Choroid plexus epithelial cell (primary cell): Measurements from ENCODE around the gene BMP7.

Experiments
- DNase-seq: peaks from one replicate; pipeline ENCODE4 v3.0.0-alpha.2; 2010; ENCODE audit warnings: low read depth
- H3K4me3 ChIP-seq: 2 replicates; pipeline ENCODE4 v1.5.1; 2011; ENCODE audit warnings: low read depth, mild to moderate bottlenecking, control low read depth, low read length, moderate library complexity
- TF ChIP-seq, protein P1 (sequence below): conservative IDR thresholded peaks from 2 replicates; pipeline ENCODE4 v1.5.1; 2011; ENCODE audit warnings: low read depth, mild to moderate bottlenecking, control low read depth, inconsistent platforms, low read length, moderate library complexity

Gene BMP7

DNA sequence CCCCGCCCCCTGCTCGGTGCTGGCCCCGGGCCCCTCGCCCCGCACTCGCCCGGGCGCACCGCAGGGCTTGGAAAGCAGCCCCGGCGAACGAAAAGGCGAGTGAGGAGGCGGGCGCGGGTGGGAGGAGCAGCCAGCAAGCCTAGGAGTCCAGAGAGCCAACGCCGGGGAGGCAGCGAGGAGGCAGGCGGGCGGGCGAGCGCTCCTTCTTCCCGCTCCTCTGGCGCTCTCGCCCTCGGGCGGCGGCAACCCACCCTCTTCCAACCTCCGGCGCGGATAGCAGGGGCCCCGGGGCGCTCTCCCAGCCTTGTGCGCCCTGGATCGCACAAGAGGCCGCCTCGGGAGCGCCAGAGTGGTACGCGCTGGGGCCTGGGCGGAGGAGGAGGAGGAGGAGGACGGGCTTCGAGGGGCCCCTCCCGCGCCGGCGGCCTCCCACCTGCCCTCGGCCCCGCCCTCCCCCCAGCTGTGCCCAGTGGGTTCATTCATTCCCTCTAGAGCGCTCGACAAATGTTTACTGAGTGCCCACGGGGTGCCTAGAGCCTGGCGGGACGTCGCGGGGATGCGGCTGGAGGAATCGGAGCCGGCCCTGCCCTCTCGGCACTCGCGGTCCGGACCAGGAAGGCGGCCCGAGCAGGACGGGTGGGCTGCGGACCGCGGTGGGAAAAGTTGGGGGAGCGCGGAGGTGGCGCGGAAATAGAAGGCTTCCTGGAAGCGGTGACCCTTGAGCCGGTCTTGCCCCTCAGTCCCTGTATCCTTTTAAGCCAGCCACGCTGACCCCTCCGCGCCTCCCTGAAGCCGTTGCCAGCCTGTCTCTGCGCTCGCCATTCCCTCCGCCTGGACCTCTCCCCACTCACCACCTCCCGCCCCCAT, at the start of gene BMP7:
TSS of gene BMP7 (minus strand) at position 351 of the 867 bp plus-strand sequence. CDS start 519 bp downstream, outside the sequence.
- DNase-seq: no peak
- H3K4me3 ChIP-seq: no peak within 1 kb of the TSS
- TF ChIP-seq, protein P1, sequence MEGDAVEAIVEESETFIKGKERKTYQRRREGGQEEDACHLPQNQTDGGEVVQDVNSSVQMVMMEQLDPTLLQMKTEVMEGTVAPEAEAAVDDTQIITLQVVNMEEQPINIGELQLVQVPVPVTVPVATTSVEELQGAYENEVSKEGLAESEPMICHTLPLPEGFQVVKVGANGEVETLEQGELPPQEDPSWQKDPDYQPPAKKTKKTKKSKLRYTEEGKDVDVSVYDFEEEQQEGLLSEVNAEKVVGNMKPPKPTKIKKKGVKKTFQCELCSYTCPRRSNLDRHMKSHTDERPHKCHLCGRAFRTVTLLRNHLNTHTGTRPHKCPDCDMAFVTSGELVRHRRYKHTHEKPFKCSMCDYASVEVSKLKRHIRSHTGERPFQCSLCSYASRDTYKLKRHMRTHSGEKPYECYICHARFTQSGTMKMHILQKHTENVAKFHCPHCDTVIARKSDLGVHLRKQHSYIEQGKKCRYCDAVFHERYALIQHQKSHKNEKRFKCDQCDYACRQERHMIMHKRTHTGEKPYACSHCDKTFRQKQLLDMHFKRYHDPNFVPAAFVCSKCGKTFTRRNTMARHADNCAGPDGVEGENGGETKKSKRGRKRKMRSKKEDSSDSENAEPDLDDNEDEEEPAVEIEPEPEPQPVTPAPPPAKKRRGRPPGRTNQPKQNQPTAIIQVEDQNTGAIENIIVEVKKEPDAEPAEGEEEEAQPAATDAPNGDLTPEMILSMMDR: no peak

DNA sequence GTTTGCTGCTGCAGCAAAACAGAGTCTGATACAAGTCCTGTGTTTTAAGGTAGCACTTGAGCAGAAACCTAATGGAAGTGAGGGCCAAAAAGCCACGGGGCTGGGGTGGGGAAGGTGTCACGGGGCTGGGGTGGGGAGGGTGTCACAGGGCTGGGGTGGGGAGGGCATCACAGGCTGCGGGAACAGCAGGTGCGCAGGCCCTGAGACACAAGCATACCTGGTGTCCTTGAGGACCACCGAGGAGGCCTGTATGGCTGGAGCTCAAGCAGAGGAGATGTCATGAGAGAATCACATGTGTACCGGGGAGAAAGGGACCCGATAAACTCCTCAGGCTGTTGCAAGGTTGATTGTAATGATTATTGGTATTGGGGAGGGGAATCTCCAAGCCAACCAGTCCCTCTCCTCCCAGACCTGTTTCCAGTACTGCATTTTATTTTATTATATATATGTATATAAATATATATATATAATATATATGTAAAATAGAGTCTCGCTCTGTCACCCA, 49.6 kb upstream of the BMP7 start:
- TF ChIP-seq, protein P1: no peak
- H3K4me3 ChIP-seq: no peak overlapping the region
- no peak for DNase-seq

DNA sequence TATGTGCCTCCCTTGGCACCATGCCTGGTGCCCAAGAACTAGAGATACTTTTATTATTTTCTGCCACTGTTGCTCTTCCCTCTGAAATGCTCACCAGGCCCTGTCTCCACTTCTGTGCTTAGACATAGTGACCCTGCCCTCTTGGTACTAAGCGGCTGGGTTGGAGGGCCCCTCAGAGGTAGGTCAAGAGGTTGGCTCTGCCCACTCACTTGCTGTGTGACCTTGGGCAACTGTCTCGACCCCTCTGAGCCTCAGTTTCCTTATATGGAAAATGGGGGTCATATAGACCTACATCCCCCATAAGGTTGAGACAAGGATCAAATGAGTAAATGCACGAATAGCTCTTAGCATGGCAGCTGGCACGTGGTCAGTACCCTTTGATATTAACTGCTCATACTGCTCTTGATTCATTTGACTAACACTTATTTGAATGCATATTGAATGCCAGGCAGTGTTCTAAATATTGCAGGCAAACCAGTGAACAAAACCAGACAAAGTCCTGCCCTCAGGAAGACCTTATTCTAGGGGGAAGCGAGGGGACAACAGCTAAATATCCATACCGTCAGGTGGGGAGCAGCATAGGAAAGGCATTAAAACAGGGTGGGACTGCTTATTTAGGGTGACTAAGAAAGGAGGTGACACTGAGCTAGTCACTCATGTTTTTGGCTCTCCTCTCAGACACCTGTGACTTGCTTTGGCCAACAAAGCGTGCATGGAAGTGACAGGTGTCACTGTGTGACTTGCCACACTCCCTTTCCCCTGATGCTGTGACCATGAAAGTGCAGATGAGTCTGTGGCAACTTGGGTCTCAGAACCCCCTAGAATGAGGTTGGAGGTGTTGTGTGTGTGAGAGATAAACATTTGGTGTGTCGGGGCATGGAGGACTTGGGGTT, 48.9 kb upstream of the BMP7 start:
- TF ChIP-seq, protein P1: no peak
- no peak overlapping the region for H3K4me3 ChIP-seq
- no peak for DNase-seq

GRCh38 chr20:57313951-57314350, 47.5 kb upstream of the BMP7 start:
- TF ChIP-seq, protein P1: no peak
- DNase-seq: no peak
- no peak overlapping the region for H3K4me3 ChIP-seq

DNA sequence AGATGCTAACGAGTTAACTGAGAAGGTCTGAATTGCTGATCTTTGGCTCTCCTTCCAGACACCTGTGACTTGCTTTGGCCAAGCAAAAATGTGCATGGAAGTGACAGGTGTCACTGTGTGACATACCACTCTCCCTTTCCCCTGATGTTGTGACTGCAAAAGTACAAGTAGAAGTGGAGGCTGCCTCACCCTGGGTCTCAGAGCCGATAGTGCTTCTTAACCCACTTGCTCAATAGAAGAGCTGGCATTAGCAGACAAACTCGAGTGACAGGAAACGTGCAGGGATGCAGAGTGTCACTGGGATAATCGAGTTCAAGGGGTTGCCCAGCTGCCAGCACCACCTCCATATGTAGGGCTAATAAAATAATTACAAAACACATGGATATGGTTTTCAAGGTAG, 46.8 kb upstream of the BMP7 start:
- TF ChIP-seq, protein P1: no peak

GRCh38 chr20:57312138-57312537, 45.7 kb upstream of the BMP7 start:
- TF ChIP-seq, protein P1: no peak
- DNase-seq: no peak
- no peak overlapping the region for H3K4me3 ChIP-seq

More for the DNA sequence above, 46.8 kb upstream of the BMP7 start:
- DNase-seq: no peak
- no peak overlapping the region for H3K4me3 ChIP-seq
